Sigmoid colon (tissue), 4 donors: ENCODE results near the gene AMBRA1.

Experiments used
- POLR2A ChIP-seq, 2 donors: fragments of 450-650 bp; IDR thresholded peaks; one replicate each; pipeline ENCODE4 v1.6.1; 2016; ENCODE audit warnings: antibody characterized with exemption in 2 of 2, mild to moderate bottlenecking in 2 of 2, moderate library complexity in 2 of 2
- POLR2AphosphoS5 ChIP-seq, 4 donors: sonication (generic); formaldehyde crosslinking; IDR thresholded peaks; one replicate each; pipeline ENCODE4 v1.6.1; 2017; ENCODE audit warnings: antibody characterized with exemption in 4 of 4
- TF ChIP-seq, protein P1 (sequence below), 4 experiments: fragments of 450-650 bp in 3 of 4; fragments of 200-600 bp in 1 of 4; IDR thresholded peaks; one replicate each; pipeline ENCODE4 v1.5.1; 2016 to 2019; ENCODE audit warnings: antibody characterized with exemption in 4 of 4, mild to moderate bottlenecking in 3 of 4, moderate library complexity in 2 of 4

DNA sequence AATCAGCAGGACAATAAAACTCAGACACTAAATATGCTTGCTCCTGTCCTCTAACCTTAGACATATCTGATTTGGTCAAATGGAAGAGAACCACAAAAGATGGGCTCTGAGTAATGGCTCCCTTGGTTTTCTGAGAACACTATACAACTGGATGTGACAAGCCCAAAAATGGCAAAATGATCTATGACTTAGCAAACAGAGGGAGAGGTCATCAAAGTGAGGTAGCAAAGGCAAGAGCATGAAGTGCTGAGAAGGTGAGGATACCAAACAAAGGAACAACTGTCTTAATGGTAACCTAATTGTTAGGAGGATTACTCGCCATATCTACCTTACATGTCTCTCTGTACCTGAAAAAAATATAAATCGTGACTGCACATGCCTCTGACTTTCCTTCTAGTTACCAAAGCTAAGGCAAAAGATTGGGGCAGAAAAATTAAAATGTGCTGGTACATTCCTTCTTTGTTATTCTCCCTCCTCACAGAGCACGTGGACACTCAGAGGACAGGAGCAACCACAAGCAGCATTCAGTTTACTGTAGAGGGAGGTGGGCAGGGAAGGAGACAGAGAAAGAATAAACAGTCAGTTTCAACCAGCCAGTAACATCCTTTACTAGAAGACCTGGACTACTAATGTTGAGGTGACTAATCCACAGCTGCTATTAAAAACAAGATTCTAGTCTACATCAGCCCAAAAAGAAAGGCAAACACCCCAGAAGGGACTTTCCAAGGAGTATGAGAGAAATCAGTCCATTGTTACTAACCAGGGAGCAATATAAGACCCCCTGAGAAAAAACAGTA lies 88.8 kb downstream of the AMBRA1 start:
- TF ChIP-seq, protein P1, sequence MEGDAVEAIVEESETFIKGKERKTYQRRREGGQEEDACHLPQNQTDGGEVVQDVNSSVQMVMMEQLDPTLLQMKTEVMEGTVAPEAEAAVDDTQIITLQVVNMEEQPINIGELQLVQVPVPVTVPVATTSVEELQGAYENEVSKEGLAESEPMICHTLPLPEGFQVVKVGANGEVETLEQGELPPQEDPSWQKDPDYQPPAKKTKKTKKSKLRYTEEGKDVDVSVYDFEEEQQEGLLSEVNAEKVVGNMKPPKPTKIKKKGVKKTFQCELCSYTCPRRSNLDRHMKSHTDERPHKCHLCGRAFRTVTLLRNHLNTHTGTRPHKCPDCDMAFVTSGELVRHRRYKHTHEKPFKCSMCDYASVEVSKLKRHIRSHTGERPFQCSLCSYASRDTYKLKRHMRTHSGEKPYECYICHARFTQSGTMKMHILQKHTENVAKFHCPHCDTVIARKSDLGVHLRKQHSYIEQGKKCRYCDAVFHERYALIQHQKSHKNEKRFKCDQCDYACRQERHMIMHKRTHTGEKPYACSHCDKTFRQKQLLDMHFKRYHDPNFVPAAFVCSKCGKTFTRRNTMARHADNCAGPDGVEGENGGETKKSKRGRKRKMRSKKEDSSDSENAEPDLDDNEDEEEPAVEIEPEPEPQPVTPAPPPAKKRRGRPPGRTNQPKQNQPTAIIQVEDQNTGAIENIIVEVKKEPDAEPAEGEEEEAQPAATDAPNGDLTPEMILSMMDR (IDR thresholded peaks at IDR 0.05) = no peak
- TF ChIP-seq POLR2A (IDR thresholded peaks at IDR 0.05) (no peak), POLR2AphosphoS5 (IDR thresholded peaks at IDR 0.05) (no peak)
